ENCODE measurements around the gene DOP1B. TPM values are rescaled to one million over a fixed set of nuclear protein-coding genes. Genes with fewer than 3 reads are reported as not detected.
"Not testable (repeated sequence)": the region's sequence is repeated elsewhere in the genome, so short reads cannot be mapped to it uniquely, and the experiment has no call there.

The DOP1B gene
- total RNA-seq, 1 donor from 2014 or later: 11.7 TPM

DNA sequence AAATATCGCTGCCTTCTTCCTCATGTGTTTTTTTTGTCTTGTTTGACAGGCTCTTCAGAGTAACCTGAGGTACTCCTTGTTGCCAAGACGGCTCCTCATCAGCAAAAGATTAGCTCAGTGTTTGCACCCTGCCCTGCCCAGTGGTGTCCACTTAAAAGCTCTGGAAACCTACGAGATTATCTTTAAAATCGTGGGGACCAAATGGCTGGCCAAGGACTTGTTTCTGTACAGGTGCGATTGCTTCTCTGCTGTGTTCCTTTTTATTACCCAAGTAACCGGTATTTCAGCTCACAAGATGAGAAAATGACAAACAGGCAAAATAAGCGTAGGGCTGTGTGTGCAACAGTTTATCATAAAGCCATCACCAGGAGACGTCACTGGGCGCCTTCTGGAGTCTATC lies 42.4 kb downstream of the DOP1B start:
- no peak for DNase-seq (ENCODE audit: extremely low read depth, low read depth, low spot score)

DNA sequence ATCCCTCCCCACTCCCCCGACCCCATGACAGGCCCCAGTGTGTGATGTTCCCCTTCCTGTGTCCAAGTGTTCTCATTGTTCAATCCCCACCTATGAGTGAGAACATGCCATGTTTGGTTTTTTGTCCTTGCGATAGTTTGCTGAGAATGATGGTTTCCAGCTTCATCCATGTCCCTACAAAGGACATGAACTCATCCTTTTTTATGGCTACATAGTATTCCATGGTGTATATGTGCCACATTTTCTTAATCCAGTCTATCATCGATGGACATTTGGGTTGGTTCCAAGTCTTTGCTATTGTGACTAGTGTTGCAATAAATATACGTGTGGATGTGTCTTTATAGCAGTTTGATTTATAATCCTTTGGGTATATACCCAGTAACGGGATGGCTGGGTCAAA lies 43.0 kb downstream of the DOP1B start:
- not testable (repeated sequence) for DNase-seq (ENCODE audit: extremely low read depth, low read depth, low spot score)

DNA sequence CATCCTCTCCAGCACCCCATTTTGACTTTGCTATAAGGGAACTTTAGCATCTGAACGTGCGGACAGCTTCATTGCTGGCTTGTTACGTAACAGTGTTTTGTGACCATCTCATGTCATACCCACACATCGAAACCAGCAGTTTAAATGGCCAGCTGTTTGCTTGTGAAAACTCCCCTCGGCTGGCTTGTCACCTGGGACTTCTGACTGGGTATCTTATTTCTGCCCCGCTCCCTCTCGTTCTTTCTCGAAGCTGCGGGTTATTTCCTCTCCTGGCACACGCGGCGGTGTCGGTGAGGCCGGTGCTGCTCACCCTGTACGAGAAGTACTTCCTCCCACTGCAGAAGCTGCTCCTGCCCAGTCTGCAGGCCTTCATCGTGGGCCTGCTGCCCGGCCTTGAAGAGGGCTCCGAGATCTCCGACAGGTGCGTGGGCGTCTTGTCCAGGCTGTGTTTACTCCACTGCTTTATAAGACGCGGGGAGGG lies 43.5 kb downstream of the DOP1B start:
- DNase-seq (ENCODE audit: extremely low read depth, low read depth, low spot score): no peak

DNA sequence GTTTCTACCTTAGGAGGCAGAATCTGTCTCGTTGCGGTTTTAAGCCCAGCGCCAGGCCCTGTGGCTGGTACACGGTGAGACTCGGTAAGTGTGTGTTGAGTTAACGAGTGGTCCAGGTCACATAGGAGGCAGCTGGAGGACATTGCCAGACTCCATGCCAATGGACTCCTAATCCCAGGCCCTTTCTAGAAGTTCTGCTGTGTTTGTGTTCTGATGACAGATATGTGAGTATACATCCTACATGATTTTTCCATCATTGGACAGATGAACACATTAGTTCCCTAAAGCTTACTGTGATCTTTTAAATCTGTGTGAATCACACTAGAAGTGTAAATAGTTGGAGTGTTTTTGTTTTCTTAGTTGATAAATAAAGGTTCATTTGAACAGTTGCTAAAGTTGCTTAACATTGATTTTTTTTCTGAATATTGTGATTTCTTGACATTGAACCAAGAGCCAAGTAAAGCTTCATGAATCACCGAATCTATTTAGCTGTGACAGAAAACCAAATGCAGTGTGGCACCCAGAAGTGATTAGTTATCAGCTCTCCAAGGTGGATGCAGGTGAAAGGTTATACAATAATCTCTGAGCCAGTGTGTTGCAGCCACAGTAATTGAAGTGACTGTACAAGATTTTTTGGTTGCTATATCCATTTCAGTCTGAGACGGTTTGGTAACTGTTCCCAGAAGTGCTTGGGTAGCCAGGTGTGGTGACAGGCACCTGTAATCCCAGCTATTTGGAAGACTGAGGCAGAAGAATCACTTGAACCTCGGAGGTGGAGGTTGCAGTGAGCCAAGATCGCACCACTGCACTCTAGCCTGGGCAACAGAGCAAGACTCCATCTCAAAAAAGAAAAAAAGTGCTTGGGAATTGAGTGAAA lies 46.3 kb downstream of the DOP1B start:
- DNase-seq (ENCODE audit: extremely low read depth, low read depth, low spot score): no peak

DNA sequence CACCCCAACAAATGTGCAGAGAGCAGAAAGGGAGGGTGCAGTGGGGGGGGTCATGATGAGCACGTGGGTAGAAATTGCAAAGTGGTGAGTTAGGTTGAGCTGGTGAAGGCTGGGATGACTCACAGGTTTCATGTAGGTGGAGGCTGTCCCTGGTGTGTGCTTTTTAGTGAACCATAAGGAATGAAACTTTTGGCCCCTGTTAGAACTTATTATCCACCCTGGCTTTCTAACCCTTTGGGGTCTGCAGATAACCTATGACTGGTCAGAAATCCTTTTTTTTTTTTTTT lies 46.9 kb downstream of the DOP1B start:
- no peak for DNase-seq (ENCODE audit: extremely low read depth, low read depth, low spot score)

DNA sequence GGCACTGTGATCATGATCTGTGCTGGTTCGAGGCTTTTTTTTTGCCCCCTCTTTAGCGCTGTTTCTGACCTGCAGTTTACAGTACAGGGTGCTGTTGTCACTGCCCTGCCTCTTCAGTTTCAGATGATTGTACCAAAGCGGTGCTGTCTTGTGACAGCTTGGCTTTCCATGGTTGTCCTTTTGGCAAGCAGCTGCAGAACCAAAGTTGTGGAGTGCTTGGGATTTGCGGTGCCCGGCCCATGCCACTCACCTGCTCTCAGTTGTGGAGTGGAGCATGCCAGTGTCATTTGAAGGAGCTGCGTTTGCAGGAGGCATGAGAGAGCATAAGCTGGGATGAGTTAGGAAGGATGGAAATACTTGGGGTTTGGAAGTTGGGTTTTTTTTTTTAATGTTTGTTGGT lies 48.4 kb downstream of the DOP1B start:
- DNase-seq (ENCODE audit: extremely low read depth, low read depth, low spot score): no peak

DNA sequence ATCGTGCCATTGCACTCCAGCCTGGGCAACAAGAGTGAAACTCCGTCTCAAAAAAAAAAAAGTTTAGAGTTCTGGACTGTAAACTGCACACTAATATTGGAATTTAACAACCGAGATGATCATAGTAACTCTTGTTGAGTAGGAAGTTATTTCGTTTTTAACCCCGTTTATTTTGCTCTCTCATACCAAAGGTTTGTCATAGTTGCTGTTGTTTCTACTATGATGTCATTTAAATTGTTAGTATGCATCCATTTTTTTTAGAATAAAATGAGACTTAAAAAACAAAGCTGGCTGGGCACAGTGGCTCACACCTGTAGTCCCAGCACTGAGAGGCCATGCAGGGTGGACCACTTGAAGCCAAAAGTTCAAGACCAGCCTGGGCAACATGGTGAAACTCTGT lies 49.3 kb downstream of the DOP1B start:
- no peak for DNase-seq (ENCODE audit: extremely low read depth, low read depth, low spot score)

Other genes with a start within 250 kb of the DOP1B start
- 7.5 and 10.4 TPM in 2 replicates for gene SETD4, start 96.3 kb upstream of the DOP1B start, total RNA-seq
- gene CBR1, start 86.8 kb upstream of the DOP1B start, total RNA-seq: 66.7 and 67.4 TPM in 2 replicates
- gene CBR3, start 21.7 kb upstream of the DOP1B start, total RNA-seq: 5.6 and 18.8 TPM in 2 replicates
- 19.3 and 25.9 TPM in 2 replicates for gene MORC3, start 163.4 kb downstream of the DOP1B start, total RNA-seq
- gene CHAF1B, start 228.6 kb downstream of the DOP1B start, total RNA-seq: 3.1 and 3.3 TPM in 2 replicates